GM06990 (cell line): ENCODE results near the gene RAB7A.

Experiments used
- DNase-seq: peaks from one replicate; pipeline ENCODE4 v3.0.0-alpha.2; 2011; ENCODE audit not compliant: insufficient read length; ENCODE audit errors: extremely low read depth
- H3K27me3 ChIP-seq: replicated peaks from 2 replicates; pipeline ENCODE4 v1.6.0; 2011; ENCODE audit warnings: low read length; ENCODE audit not compliant: control insufficient read depth, insufficient read depth
- H3K36me3 ChIP-seq: 2 replicates; pipeline ENCODE4 v1.5.1; 2011; ENCODE audit warnings: low read length; ENCODE audit not compliant: control insufficient read depth, insufficient read depth
- H3K4me3 ChIP-seq: replicated peaks from 2 replicates; pipeline ENCODE4 v1.5.1; 2011; ENCODE audit warnings: low read depth, mild to moderate bottlenecking, control low read depth, low read length
- CTCF ChIP-seq: IDR thresholded peaks from 2 replicates; pipeline ENCODE4 v1.5.1; 2011; ENCODE audit warnings: low read length, control low read depth, mild to moderate bottlenecking, inconsistent platforms; ENCODE audit not compliant: insufficient read depth, poor library complexity, severe bottlenecking

RAB7A gene

GRCh38 chr3:128835096-128835495 lies 109.1 kb downstream of the RAB7A start:
- Histone ChIP-seq H3K27me3 (no peaks in the 10 kb centered on the region), H3K36me3 (no peaks in the 10 kb centered on the region), H3K4me3 (no peak overlapping the region)
- TF ChIP-seq CTCF, result no peak
- DNase-seq, result no peak

GRCh38 chr3:128841926-128842920 lies 116.2 kb downstream of the RAB7A start:
- Histone ChIP-seq H3K36me3 (no peaks in the 10 kb centered on the region), H3K27me3 (no peaks in the 10 kb centered on the region), H3K4me3 (no peak overlapping the region)
- DNase-seq, result no peak
- no peak for TF ChIP-seq CTCF

- H3K27me3 ChIP-seq, result no peaks in the 10 kb centered on the region
- DNase-seq, result no peak
- no peaks in the 10 kb centered on the region for H3K36me3 ChIP-seq
- TF ChIP-seq CTCF, result no peak
- no peak overlapping the region for H3K4me3 ChIP-seq
These were observed 118.5 kb downstream of the RAB7A start for GRCh38 chr3:128844502-128844901.

GRCh38 chr3:128845119-128845777 lies 119.3 kb downstream of the RAB7A start:
- peak overlapping the region; percentile 39 for H3K4me3 ChIP-seq
- DNase-seq, result no peak
- H3K36me3 ChIP-seq, result no peaks in the 10 kb centered on the region
- no peaks in the 10 kb centered on the region for H3K27me3 ChIP-seq
- peak; percentile 50 for TF ChIP-seq CTCF

GRCh38 chr3:128845778-128846485 lies 119.9 kb downstream of the RAB7A start:
- peak; percentile 82 for DNase-seq
- Histone ChIP-seq H3K27me3 (no peaks in the 10 kb centered on the region), H3K4me3 (peak overlapping the region; percentile 39), H3K36me3 (no peaks in the 10 kb centered on the region)
- TF ChIP-seq CTCF, result peak; percentile 71
